Gastrocnemius medialis (tissue), 4 donors: ENCODE results near the gene RFTN1.

Experiments
- CTCF ChIP-seq, 5 experiments: fragments of 450-650 bp in 3 of 5; fragments of 200-600 bp in 2 of 5; sonication (generic) in 2 of 5; IDR thresholded peaks in 4 of 5; conservative IDR thresholded peaks in 1 of 5; 1 replicate in 4 of 5; 2 replicates in 1 of 5; pipeline ENCODE4 v1.5.1; 2016 to 2019; ENCODE audit warnings: antibody characterized with exemption in 5 of 5, mild to moderate bottlenecking in 3 of 5, moderate library complexity in 3 of 5
- POLR2A ChIP-seq, 2 donors: fragments of 450-650 bp; IDR thresholded peaks; one replicate each; pipeline ENCODE4 v1.6.1; 2017; ENCODE audit warnings: antibody characterized with exemption in 2 of 2, mild to moderate bottlenecking in 2 of 2, moderate library complexity in 2 of 2

DNA sequence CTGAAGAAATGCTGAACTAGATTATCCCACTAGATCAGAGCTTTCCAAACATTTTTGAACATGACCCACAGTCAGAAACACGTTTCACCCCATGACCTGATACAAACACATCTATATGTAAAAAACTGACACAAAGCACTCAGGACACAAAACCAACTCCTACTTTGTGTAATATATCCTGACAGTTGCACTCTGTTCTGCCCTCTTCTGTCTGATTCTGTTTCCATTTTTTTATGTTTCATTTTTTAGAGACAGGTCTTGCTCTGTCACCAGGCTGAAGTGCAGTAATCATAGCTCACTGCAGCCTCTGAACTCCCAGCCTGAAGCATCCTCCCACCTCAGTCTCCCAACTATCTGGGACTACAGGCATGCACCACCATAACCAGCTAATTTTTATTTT, 15.8 kb upstream of the RFTN1 start:
- TF ChIP-seq CTCF (IDR thresholded peaks at IDR 0.05 in 4 of 5, conservative IDR thresholded peaks at IDR 0.05 in 1 of 5): no peak
- no peak for TF ChIP-seq POLR2A (IDR thresholded peaks at IDR 0.05)
